Tibial artery (tissue), 4 donors: Measurements from ENCODE around the gene LIME1.

ENCODE experiments used
- DNase-seq, 2 donors: peaks; one replicate each; pipeline ENCODE4 v3.0.0-alpha.2; 2019
- H3K27ac ChIP-seq, 2 donors: fragments of 200-600 bp; sonication (generic) in 1 of 2; 1 replicate in 1 of 2; 2 replicates in 1 of 2; pipeline ENCODE4 v1.5.1; 2018 to 2019; ENCODE audit warnings: mild to moderate bottlenecking in 1 of 2
- H3K27me3 ChIP-seq, 2 donors: fragments of 200-600 bp; sonication (generic) in 1 of 2; one replicate each; pipeline versions ENCODE4 v1.5.1 to v1.6.0; 2016 to 2019
- H3K36me3 ChIP-seq, 3 donors: fragments of 200-600 bp; sonication (generic) in 2 of 3; one replicate each; pipeline ENCODE4 v1.5.1; 2016 to 2019; ENCODE audit warnings: mild to moderate bottlenecking in 2 of 3
- H3K4me1 ChIP-seq, 4 donors: fragments of 200-600 bp; sonication (generic) in 2 of 4; 1 replicate in 3 of 4; 2 replicates in 1 of 4; pipeline ENCODE4 v1.5.1; 2016 to 2019
- H3K4me3 ChIP-seq, 2 donors: fragments of 200-600 bp; sonication (generic) in 1 of 2; 1 replicate in 1 of 2; 2 replicates in 1 of 2; pipeline ENCODE4 v1.5.1; 2018 to 2019; ENCODE audit warnings: mild to moderate bottlenecking in 2 of 2
- H3K9me3 ChIP-seq, 3 donors: fragments of 200-600 bp; sonication (generic) in 1 of 3; one replicate each; pipeline ENCODE4 v1.5.1; 2016 to 2019
- CTCF ChIP-seq, 2 experiments: fragments of 200-600 bp in 1 of 2; fragments of 450-650 bp in 1 of 2; IDR thresholded peaks; one replicate each; pipeline ENCODE4 v1.5.1; 2017 to 2019; ENCODE audit warnings: antibody characterized with exemption in 2 of 2, mild to moderate bottlenecking in 1 of 2, moderate library complexity in 1 of 2
- intact Hi-C: fragments of 100-400 bp; cut with DNase I; formaldehyde crosslinking; loops from one replicate; pipeline ENCODE4 v1.15.0; 2023; ENCODE audit warnings: low total_unique reads

Gene LIME1

DNA sequence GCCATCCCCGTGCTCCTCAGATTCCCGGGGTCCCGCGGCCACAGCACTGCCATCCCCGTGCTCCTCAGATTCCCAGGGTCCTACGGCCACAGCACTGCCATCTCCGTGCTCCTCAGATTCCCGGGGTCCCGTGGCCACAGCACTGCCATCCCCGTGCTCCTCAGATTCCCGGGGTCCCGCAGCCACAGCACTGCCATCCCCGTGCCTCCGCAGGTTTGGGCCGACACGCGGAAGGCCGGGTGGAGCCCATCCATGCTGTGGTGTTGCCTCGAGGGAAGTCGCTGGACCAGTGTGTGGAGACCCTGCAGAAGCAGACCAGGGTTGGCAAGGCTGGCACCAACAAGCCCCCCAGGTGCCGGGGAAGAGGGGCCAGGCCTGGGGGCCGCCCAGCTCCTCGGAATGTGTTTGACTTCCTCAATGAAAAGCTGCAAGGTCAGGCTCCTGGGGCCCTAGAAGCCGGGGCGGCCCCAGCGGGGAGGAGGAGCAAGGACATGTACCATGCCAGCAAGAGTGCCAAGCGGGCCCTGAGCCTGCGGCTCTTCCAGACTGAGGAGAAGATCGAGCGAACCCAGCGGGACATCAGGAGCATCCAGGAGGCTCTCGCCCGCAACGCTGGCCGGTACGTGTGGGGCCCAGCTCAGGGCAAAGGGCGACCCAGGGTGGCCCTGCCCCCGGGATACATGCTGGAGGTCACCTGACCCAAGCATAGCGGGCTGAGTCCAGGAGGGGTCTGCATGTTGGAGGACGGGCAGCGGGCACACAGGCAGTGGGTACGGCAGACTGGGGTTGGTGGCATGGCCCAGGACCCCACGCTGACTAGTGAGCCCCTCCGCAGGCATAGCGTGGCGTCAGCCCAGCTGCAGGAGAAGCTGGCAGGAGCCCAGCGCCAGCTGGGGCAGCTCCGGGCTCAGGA is 1.3 kb upstream of the LIME1 start:
- peak in 1 of 2 donors; percentile 63 for DNase-seq
- peaks cover 17 to 44% (median 37%) of the 10 kb centered on the region in 3 donors for H3K36me3 ChIP-seq

DNA sequence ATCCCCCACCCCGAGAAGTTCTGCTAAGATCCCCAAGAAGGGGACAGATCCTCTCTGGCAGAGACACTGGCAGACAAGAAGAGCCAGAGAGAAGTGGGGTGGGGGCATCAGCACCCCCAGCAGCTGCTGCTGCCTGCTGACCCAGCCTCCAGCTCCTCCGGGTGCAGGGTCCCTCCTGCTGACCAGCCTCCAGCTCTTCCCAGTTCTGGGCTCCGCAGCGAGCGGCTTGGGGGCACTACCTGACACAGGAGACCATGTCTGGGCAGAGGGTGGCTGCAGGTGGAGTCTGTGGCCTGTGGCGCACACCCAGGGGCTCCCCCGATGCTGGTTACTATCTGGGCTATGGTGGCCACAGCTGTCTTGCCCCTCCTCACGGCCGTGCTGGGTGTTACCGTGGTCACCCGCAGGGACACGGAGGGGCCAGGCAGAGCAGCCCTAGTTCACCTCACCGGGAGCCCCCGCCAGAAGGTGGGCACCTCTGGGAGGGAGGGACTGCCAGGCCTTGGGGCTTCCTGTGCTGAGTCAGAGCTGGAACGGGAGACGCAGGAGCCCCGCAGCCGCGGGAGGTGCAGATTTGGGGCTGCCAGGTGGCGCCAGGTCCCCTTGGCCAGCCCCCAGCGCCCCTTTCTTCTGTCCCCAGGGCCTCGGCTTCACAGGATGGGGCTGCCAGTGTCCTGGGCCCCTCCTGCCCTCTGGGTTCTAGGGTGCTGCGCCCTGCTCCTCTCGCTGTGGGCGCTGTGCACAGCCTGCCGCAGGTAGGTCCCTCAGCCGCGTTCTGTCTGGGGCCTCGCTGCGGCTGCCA is 630 bp downstream of the LIME1 start:
- intact Hi-C loops: loop anchor here (10.0 kb wide), 2 partner anchors 82 to 128 kb away; partner anchors contain the start of genes ABHD16B, RTEL1, STMN3 and TPD52L2
- DNase-seq: peak in 1 of 2 donors; percentile 67
- H3K4me3 ChIP-seq: peak overlapping the region in 1 of 2 donors; percentile 63
- H3K27me3 ChIP-seq: no peaks in the 10 kb centered on the region
- H3K9me3 ChIP-seq: no peaks in the 10 kb centered on the region
- H3K36me3 ChIP-seq: peaks cover 20 to 45% (median 39%) of the 10 kb centered on the region in 3 donors
- no peak overlapping the region for H3K27ac ChIP-seq
- TF ChIP-seq CTCF (IDR thresholded peaks at IDR 0.05): no peak
- peaks cover 0 to 38% (median 31%) of the 10 kb centered on the region in 4 donors for H3K4me1 ChIP-seq

More for the DNA sequence above, 1.3 kb upstream of the LIME1 start:
- no peak overlapping the region for H3K27ac ChIP-seq
- no peak for TF ChIP-seq CTCF (IDR thresholded peaks at IDR 0.05)
- no peak overlapping the region for H3K4me3 ChIP-seq
- no peaks in the 10 kb centered on the region for H3K9me3 ChIP-seq
- H3K4me1 ChIP-seq: peaks cover 0 to 22% (median 18%) of the 10 kb centered on the region in 4 donors
- H3K27me3 ChIP-seq: no peaks in the 10 kb centered on the region
- intact Hi-C loops: loop anchor here (10.0 kb wide), 2 partner anchors 80 to 130 kb away; partner anchors contain the start of genes ABHD16B, RTEL1, STMN3 and TPD52L2

DNA sequence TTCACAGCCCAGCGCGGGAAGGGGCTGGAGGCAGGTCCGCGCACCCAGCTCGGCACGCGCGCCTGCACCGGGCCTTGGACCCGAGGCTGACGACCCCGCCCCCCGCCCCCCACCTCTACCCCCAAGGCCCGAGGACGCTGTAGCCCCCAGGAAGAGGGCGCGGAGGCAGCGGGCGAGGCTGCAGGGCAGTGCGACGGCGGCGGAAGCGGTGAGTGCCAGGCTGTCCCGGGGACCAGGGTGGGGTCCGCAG is 1.2 kb downstream of the LIME1 start:
- Histone ChIP-seq H3K4me3 (peak overlapping the region in 1 of 2 donors; percentile 63), H3K4me1 (peaks cover 0 to 41% (median 31%) of the 10 kb centered on the region in 4 donors), H3K27me3 (no peaks in the 10 kb centered on the region), H3K36me3 (peaks cover 24 to 50% (median 44%) of the 10 kb centered on the region in 3 donors), H3K27ac (no peak overlapping the region), H3K9me3 (no peaks in the 10 kb centered on the region)
- peak in 1 of 2 donors; percentile 57 for DNase-seq
- intact Hi-C loops: loop anchor here (10.0 kb wide), 2 partner anchors 83 to 127 kb away; partner anchors contain the start of genes ABHD16B, RTEL1, STMN3 and TPD52L2
- no peak for TF ChIP-seq CTCF (IDR thresholded peaks at IDR 0.05)

DNA sequence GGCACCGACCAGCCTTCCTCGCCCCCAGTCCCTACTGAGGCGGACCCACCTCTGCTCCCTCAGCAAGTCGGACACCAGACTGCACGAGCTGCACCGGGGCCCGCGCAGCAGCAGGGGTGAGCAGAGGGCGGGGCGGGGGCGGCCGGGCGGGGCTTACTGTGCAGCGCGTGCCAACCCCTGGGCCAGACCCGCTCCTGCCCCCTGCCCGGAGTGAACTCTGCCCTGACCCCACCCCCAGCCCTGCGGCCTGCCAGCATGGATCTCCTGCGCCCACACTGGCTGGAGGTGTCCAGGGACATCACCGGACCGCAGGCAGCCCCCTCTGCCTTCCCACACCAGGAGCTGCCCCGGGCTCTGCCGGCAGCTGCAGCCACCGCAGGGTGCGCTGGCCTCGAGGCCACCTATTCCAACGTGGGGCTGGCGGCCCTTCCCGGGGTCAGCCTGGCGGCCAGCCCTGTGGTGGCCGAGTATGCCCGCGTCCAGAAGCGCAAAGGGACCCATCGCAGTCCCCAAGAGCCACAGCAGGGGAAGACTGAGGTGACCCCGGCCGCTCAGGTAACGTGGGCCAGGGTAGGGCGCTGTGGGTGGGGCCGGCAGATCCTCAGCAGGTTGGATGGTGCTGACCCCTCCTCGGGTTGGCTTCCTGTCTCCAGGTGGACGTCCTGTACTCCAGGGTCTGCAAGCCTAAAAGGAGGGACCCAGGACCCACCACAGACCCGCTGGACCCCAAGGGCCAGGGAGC is 1.7 kb downstream of the LIME1 start:
- Histone ChIP-seq H3K9me3 (no peaks in the 10 kb centered on the region), H3K27ac (peak overlapping the region; percentile 84 to 98), H3K4me3 (peak overlapping the region; percentile 57 to 63), H3K36me3 (peaks cover 29 to 53% (median 48%) of the 10 kb centered on the region in 3 donors), H3K27me3 (no peaks in the 10 kb centered on the region), H3K4me1 (peaks cover 0 to 41% (median 31%) of the 10 kb centered on the region in 4 donors)
- intact Hi-C loops: loop anchor here (10.0 kb wide), 2 partner anchors 83 to 127 kb away; partner anchors contain the start of genes ABHD16B, RTEL1, STMN3 and TPD52L2
- no peak for TF ChIP-seq CTCF (IDR thresholded peaks at IDR 0.05)
- DNase-seq: peak in 1 of 2 donors; percentile 75

GRCh38 chr20:63738687-63739129 is 2.2 kb downstream of the LIME1 start:
- H3K36me3 ChIP-seq: peaks cover 35 to 53% (median 48%) of the 10 kb centered on the region in 3 donors
- H3K27ac ChIP-seq: peak overlapping the region; percentile 84 to 98
- H3K4me3 ChIP-seq: peak overlapping the region; percentile 57 to 63
- intact Hi-C loops: loop anchor here (10.0 kb wide), 2 partner anchors 84 to 126 kb away; partner anchors contain the start of genes ABHD16B, RTEL1, STMN3 and TPD52L2
- H3K4me1 ChIP-seq: peaks cover 0 to 41% (median 31%) of the 10 kb centered on the region in 4 donors
- DNase-seq: peak; percentile 58 to 88
- H3K9me3 ChIP-seq: no peaks in the 10 kb centered on the region
- TF ChIP-seq CTCF (IDR thresholded peaks at IDR 0.05): no peak
- no peaks in the 10 kb centered on the region for H3K27me3 ChIP-seq
